ENCODE results near the gene MYOZ3.

GRCh38 chr5:150641824-150642566, 19.1 kb upstream of the MYOZ3 start:
- no peak for TF ChIP-seq CTCF (IDR thresholded peaks at IDR 0.05 in 8 of 11, conservative IDR thresholded peaks at IDR 0.05 in 3 of 11)
- TF ChIP-seq POLR2A (IDR thresholded peaks at IDR 0.05) = no peak
- TF ChIP-seq POLR2AphosphoS5 (IDR thresholded peaks at IDR 0.05) = no peak

Data from spleen (tissue), 7 donors.